ENCODE data around the gene PHKB.

The PHKB gene

DNA sequence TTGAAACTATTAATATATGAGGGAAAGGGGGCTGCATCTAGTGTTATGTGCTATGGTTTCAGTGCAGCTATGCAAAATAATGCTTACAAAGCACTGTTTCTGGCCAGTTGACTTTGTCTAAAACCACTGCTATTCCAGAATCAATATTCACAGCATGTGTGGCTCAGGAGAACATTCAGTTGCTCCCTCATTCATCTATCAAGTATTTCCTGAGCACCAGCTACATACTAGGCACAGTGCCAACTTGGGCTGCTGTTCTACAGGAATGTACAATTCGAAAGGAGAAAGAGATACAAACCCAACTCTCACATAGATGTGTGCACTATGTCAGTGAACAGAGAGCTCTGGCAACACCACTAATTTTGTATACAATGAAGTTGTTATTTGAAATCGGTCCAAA, 183.0 kb downstream of the PHKB start:
- H3F3A ChIP-seq (ENCODE audit: insufficient read depth, low read length), result no peaks in the 10 kb centered on the region

GRCh38 chr16:47644661-47645060, 183.5 kb downstream of the PHKB start:
- Histone ChIP-seq H3K27me3 (replicated peaks; ENCODE audit: insufficient read depth, low read length) (no peaks in the 10 kb centered on the region), H3K4me3 (ENCODE audit: low read length) (no peak overlapping the region), H3K4me2 (ENCODE audit: low read depth, low read length) (no peak overlapping the region), H3K36me3 (replicated peaks; ENCODE audit: insufficient read depth, low read length) (peaks cover 3% of the 10 kb centered on the region; the same call in 1 of the 2 replicates), H3K79me2 (ENCODE audit: low read length) (no peaks in the 10 kb centered on the region), H3K9me2 (replicated peaks; ENCODE audit: insufficient read depth, low read length) (no peaks in the 10 kb centered on the region), H3K9ac (ENCODE audit: low read length) (no peak overlapping the region), H4K20me1 (ENCODE audit: insufficient read depth, low read length) (no peaks in the 10 kb centered on the region), H3K9me3 (replicated peaks; ENCODE audit: insufficient read depth, low read length) (no peaks in the 10 kb centered on the region), H3K27ac (ENCODE audit: low read length) (no peak overlapping the region), H2AFZ (ENCODE audit: low read length) (no peak overlapping the region), H3K4me1 (ENCODE audit: low read length) (no peaks in the 10 kb centered on the region), H3F3A (ENCODE audit: insufficient read depth, low read length) (no peaks in the 10 kb centered on the region)
- TF ChIP-seq CTCF (IDR thresholded peaks at IDR 0.05; ENCODE audit: low read length), result no peak
- TF ChIP-seq EZH2 (optimal IDR thresholded peaks at IDR 0.05; ENCODE audit: low read depth, low read length), result no peak
- no peak for TF ChIP-seq EZH2phosphoT487 (IDR thresholded peaks at IDR 0.05; ENCODE audit: low read length)
- no peak for DNase-seq

More for the DNA sequence above, 183.0 kb downstream of the PHKB start:
- H3K4me1 ChIP-seq (ENCODE audit: low read length), result no peaks in the 10 kb centered on the region
- H3K27me3 ChIP-seq (replicated peaks; ENCODE audit: insufficient read depth, low read length), result no peaks in the 10 kb centered on the region
- no peak overlapping the region for H3K4me3 ChIP-seq (ENCODE audit: low read length)
- H3K36me3 ChIP-seq (replicated peaks; ENCODE audit: insufficient read depth, low read length), result peaks cover 3% of the 10 kb centered on the region; the same call in 1 of the 2 replicates
- H3K79me2 ChIP-seq (ENCODE audit: low read length), result no peaks in the 10 kb centered on the region
- no peaks in the 10 kb centered on the region for H4K20me1 ChIP-seq (ENCODE audit: insufficient read depth, low read length)
- H3K9ac ChIP-seq (ENCODE audit: low read length), result no peak overlapping the region
- H3K4me2 ChIP-seq (ENCODE audit: low read depth, low read length), result no peak overlapping the region
- no peaks in the 10 kb centered on the region for H3K9me3 ChIP-seq (replicated peaks; ENCODE audit: insufficient read depth, low read length)
- no peak overlapping the region for H2AFZ ChIP-seq (ENCODE audit: low read length)
- H3K27ac ChIP-seq (ENCODE audit: low read length), result no peak overlapping the region
- DNase-seq, result no peak
- TF ChIP-seq EZH2phosphoT487 (IDR thresholded peaks at IDR 0.05; ENCODE audit: low read length) (no peak), CTCF (IDR thresholded peaks at IDR 0.05; ENCODE audit: low read length) (no peak), EZH2 (optimal IDR thresholded peaks at IDR 0.05; ENCODE audit: low read depth, low read length) (no peak)
- H3K9me2 ChIP-seq (replicated peaks; ENCODE audit: insufficient read depth, low read length), result no peaks in the 10 kb centered on the region

DNA sequence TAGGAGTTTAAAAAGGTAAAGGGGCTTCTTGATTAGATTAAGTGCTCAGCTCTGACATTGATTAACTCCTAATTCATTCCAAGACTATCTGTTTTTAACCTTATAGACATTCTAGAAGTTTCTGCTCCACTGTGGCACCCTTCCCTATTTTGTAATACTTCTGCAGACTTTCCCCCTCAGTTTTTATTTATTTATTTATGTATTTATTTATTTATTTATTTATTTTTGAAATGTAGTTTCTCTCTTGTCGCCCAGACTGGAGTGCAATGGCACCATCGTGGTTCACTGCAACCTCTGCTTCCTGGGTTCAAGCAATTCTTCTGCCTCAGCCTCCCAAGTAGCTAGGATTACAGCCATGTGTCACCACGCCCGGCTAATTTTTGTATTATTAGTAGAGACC, 185.8 kb downstream of the PHKB start:
- no peaks in the 10 kb centered on the region for H3K4me1 ChIP-seq (ENCODE audit: low read length)
- peaks cover 3% of the 10 kb centered on the region; the same call in 1 of the 2 replicates for H3K36me3 ChIP-seq (replicated peaks; ENCODE audit: insufficient read depth, low read length)
- no peaks in the 10 kb centered on the region for H4K20me1 ChIP-seq (ENCODE audit: insufficient read depth, low read length)
- H3K9me2 ChIP-seq (replicated peaks; ENCODE audit: insufficient read depth, low read length), result no peaks in the 10 kb centered on the region
- no peaks in the 10 kb centered on the region for H3K27me3 ChIP-seq (replicated peaks; ENCODE audit: insufficient read depth, low read length)
- no peaks in the 10 kb centered on the region for H3K79me2 ChIP-seq (ENCODE audit: low read length)
- no peaks in the 10 kb centered on the region for H3K9me3 ChIP-seq (replicated peaks; ENCODE audit: insufficient read depth, low read length)
- H3K27ac ChIP-seq (ENCODE audit: low read length), result no peak overlapping the region
- H2AFZ ChIP-seq (ENCODE audit: low read length), result no peak overlapping the region
- no peak overlapping the region for H3K4me2 ChIP-seq (ENCODE audit: low read depth, low read length)
- DNase-seq, result no peak
- H3K9ac ChIP-seq (ENCODE audit: low read length), result no peak overlapping the region
- no peaks in the 10 kb centered on the region for H3F3A ChIP-seq (ENCODE audit: insufficient read depth, low read length)
- TF ChIP-seq CTCF (IDR thresholded peaks at IDR 0.05; ENCODE audit: low read length), result no peak
- no peak for TF ChIP-seq EZH2phosphoT487 (IDR thresholded peaks at IDR 0.05; ENCODE audit: low read length)
- TF ChIP-seq EZH2 (optimal IDR thresholded peaks at IDR 0.05; ENCODE audit: low read depth, low read length), result no peak
- H3K4me3 ChIP-seq (ENCODE audit: low read length), result no peak overlapping the region

All from MM.1S (cell line).